ENCODE measurements around the gene NRTN.
"Not testable (repeated sequence)": the region's sequence is repeated elsewhere in the genome, so short reads cannot be mapped to it uniquely, and the experiment has no call there.

Gene NRTN

DNA sequence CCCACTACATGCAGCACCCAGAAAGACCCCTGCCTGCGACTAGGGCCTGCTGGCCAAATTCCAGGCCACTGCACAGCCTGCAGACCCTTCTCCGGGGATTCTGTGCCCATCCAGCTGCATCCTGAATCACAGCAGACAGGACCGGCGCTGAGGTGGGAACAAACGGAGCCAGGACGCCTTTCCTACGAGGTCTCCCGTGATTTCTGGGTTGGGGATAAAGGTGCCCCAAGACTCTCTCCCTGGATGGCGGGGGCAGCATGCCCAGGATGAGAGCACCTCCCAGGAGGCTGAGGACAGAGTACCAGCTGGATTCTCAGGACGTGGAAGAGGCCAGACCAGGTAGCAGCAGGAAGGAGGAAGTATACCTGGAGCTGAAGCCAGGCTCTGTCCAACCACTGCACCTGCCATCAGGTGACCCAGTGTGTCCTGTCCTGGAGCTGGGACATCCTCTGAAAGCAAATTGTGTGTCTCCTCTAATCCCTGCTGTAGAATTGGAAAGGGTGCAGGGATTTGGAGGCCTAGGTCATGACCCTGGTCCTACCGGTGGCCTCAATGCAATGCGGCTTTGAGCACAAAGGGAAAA, 68.8 kb downstream of the NRTN start:
- DNase-seq, result no peak

DNA sequence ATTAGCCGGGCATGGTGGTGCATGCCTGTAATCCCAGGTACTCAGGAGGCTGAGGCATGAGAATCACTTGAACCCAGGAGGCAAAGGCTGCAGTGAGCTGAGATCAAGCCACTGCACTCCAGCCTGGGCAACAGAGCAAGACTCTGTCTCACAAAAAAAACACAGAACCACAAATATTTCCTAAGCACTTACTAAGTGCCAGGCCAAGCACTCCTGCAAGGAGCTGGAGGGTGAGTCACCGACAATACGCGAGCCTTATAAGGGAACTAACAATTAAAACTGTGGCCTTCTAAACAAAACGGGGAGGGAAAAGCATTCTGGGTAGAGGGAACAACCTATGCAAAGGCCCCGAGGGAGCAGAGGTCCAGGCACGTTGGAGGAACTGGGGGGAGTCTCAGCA, 69.6 kb downstream of the NRTN start:
- not testable (repeated sequence) for DNase-seq

- no peak for DNase-seq
Measured at GRCh38 chr19:5877427-5877826, 72.6 kb downstream of the NRTN start.

DNA sequence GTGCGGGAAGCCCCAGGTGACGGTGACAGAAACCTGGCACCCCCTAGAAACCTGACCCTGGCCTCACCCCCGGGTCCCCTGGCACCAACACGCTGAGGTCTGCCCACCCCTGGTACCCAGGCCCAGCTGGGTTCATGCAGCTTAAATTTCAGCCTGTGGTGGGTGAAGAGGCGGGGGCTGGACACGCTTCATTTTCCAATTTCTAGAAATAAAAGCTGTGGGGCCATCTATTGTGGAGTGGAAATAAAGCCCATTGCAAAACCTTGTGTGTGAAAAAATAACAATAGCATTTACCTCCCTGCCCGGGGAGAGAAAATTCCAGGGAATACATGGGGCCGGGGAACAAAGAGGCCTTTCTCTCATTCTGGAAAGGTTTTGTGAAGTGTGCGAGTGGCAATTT, 73.0 kb downstream of the NRTN start:
- no peak for DNase-seq
